Fibroblast of lung (primary cell): ENCODE results near the gene GDPGP1.

Source experiments
- EZH2 ChIP-seq: IDR thresholded peaks from 2 replicates; pipeline ENCODE4 v1.5.1; 2012; ENCODE audit warnings: low read length, control low read depth, mild to moderate bottlenecking; ENCODE audit errors: missing control alignments
- TF ChIP-seq, protein P1 (sequence below), 2 donors: IDR thresholded peaks in 1 of 2; conservative IDR thresholded peaks in 1 of 2; 1 replicate in 1 of 2; 2 replicates in 1 of 2; pipeline ENCODE4 v1.5.1; 2011 to 2012; ENCODE audit warnings: low read length in 2 of 2, control low read depth in 1 of 2, inconsistent platforms in 1 of 2, low read depth in 1 of 2, mild to moderate bottlenecking in 1 of 2

DNA sequence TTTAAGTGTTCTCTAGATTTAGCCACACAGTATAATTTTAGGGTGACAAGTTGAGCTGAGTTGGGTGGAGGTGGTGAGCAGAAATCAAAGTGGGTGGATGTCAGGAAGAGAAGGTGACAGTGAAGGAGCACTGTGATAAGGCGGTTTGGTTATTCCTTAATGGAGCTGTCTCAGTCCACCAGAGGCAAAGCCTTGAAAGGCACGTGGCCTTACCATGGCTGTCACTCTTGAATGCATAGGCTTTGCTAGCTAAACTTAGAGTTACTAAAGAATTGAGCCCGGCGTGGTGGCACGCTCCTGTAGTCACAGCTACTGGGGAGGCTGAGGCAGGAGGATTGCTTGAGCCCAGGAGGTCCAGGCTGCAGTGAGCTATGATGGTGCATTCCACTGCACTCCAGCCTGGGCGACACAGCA is 14.8 kb downstream of the GDPGP1 start:
- TF ChIP-seq, protein P1, sequence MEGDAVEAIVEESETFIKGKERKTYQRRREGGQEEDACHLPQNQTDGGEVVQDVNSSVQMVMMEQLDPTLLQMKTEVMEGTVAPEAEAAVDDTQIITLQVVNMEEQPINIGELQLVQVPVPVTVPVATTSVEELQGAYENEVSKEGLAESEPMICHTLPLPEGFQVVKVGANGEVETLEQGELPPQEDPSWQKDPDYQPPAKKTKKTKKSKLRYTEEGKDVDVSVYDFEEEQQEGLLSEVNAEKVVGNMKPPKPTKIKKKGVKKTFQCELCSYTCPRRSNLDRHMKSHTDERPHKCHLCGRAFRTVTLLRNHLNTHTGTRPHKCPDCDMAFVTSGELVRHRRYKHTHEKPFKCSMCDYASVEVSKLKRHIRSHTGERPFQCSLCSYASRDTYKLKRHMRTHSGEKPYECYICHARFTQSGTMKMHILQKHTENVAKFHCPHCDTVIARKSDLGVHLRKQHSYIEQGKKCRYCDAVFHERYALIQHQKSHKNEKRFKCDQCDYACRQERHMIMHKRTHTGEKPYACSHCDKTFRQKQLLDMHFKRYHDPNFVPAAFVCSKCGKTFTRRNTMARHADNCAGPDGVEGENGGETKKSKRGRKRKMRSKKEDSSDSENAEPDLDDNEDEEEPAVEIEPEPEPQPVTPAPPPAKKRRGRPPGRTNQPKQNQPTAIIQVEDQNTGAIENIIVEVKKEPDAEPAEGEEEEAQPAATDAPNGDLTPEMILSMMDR (conservative IDR thresholded peaks at IDR 0.05 in 1 of 2, IDR thresholded peaks at IDR 0.05 in 1 of 2; ENCODE audit: low read depth in 1 of 2, low read length in 2 of 2) = no peak
- TF ChIP-seq EZH2 = no peak
